ENCODE results near the gene ARHGAP31. TPM values are rescaled to one million over a fixed set of nuclear protein-coding genes. Genes with fewer than 3 reads are reported as not detected.

ARHGAP31 gene
- total RNA-seq, 3 donors from 2014 or later (not counting 1 experiment from before 2014, with no cell fraction given): 4.1 to 8.4 (median 8.4) TPM

DNA sequence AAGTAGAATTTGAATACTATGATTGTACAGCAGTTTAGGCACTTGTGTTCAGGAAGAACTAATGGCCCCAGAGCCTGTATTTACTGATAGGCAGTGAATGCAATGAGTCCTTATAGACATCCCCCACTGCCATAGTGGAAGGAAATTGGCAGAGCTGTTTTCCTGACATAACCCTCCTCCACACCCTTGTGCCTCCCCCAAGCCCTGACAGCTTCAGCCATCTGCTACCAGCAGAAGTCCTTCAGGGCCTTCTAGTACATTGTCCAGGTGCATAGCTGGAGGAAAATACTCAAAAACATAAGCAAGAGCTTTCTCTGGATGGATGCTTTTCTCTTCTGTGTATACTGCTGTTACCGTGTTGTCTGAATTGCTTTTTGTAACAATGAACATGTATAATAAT is 20.6 kb downstream of the ARHGAP31 start:
- H3K27ac ChIP-seq (ENCODE audit: low read length): no peak overlapping the region
- Mint-ChIP-seq H3K4me1 (peaks cover 8 to 10% of the 10 kb centered on the region in 2 donors), H3K27ac (no peak overlapping the region), H3K27me3 (ENCODE audit: low read depth in 2 of 2) (no peaks in the 10 kb centered on the region), H3K36me3 (no peaks in the 10 kb centered on the region), H3K9me3 (no peaks in the 10 kb centered on the region), H3K4me3 (no peak overlapping the region)
- no peak for ATAC-seq
- TF ChIP-seq, protein P1, sequence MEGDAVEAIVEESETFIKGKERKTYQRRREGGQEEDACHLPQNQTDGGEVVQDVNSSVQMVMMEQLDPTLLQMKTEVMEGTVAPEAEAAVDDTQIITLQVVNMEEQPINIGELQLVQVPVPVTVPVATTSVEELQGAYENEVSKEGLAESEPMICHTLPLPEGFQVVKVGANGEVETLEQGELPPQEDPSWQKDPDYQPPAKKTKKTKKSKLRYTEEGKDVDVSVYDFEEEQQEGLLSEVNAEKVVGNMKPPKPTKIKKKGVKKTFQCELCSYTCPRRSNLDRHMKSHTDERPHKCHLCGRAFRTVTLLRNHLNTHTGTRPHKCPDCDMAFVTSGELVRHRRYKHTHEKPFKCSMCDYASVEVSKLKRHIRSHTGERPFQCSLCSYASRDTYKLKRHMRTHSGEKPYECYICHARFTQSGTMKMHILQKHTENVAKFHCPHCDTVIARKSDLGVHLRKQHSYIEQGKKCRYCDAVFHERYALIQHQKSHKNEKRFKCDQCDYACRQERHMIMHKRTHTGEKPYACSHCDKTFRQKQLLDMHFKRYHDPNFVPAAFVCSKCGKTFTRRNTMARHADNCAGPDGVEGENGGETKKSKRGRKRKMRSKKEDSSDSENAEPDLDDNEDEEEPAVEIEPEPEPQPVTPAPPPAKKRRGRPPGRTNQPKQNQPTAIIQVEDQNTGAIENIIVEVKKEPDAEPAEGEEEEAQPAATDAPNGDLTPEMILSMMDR (IDR thresholded peaks at IDR 0.05): no peak
- WGBS (ENCODE audit: insufficient coverage): no CpG with 5 or more reads among the region's 1 CpG
- intact Hi-C loops (cut with micrococcal nuclease): no loop called here
- H3K27me3 ChIP-seq (ENCODE audit: control insufficient read depth, insufficient read depth, low read length): no peaks in the 10 kb centered on the region
- H3K4me1 ChIP-seq (ENCODE audit: control insufficient read depth, insufficient read depth, low read length): no peaks in the 10 kb centered on the region
- H3K4me3 ChIP-seq (ENCODE audit: low read length): no peak overlapping the region
- no peaks in the 10 kb centered on the region for H3K9me3 ChIP-seq (ENCODE audit: control insufficient read depth, insufficient read depth, low read length)
- no peaks in the 10 kb centered on the region for H3K36me3 ChIP-seq (ENCODE audit: control insufficient read depth, insufficient read depth, low read length)
- DNase-seq: no peak

DNA sequence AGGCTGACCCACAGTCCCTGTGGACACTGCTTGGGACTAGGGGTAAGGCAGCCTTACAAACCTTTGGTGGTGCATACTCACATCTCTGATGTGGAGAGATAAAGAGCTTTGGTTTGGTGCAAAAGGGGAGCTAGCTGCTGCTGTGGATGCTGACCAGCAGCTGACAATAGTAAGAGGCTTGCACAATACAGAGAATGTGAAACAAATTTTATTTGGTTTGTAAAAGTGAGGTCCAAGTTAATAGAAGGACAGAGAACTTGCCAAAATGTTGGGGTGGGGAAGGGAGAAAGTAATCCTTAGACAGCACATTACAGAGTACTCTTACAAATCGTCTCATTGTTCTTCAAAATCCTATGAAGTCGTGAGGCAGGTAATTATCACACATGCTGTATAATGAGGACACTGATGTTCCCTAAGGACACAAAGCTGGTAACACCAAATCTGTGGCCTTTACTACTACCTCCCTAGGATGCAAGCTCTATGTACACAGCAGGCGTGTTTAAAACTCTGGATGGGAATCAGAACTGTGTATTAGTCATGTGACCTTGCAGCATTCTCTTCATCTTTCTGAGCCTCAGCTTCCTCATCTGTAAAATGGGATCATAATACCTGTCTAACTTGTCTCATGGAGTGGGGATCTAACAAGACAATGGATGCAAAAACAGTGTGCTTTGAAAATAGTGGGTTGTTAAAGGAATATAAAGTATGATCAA is 21.6 kb downstream of the ARHGAP31 start:
- Mint-ChIP-seq H3K4me3 (no peak overlapping the region), H3K4me1 (peaks cover 8 to 15% of the 10 kb centered on the region in 2 donors), H3K27me3 (ENCODE audit: low read depth in 2 of 2) (no peaks in the 10 kb centered on the region), H3K9me3 (no peaks in the 10 kb centered on the region), H3K36me3 (no peaks in the 10 kb centered on the region), H3K27ac (no peak overlapping the region)
- H3K4me1 ChIP-seq (ENCODE audit: control insufficient read depth, insufficient read depth, low read length): no peaks in the 10 kb centered on the region
- ATAC-seq: no peak
- no peak overlapping the region for H3K4me3 ChIP-seq (ENCODE audit: low read length)
- intact Hi-C loops (cut with micrococcal nuclease): no loop called here
- H3K36me3 ChIP-seq (ENCODE audit: control insufficient read depth, insufficient read depth, low read length): no peaks in the 10 kb centered on the region
- 96% methylated on average over 3 of the region's 3 CpGs for WGBS (ENCODE audit: insufficient coverage)
- H3K27me3 ChIP-seq (ENCODE audit: control insufficient read depth, insufficient read depth, low read length): no peaks in the 10 kb centered on the region
- no peaks in the 10 kb centered on the region for H3K9me3 ChIP-seq (ENCODE audit: control insufficient read depth, insufficient read depth, low read length)
- no peak for DNase-seq
- TF ChIP-seq, protein P1 (IDR thresholded peaks at IDR 0.05): no peak
- no peak overlapping the region for H3K27ac ChIP-seq (ENCODE audit: low read length)

DNA sequence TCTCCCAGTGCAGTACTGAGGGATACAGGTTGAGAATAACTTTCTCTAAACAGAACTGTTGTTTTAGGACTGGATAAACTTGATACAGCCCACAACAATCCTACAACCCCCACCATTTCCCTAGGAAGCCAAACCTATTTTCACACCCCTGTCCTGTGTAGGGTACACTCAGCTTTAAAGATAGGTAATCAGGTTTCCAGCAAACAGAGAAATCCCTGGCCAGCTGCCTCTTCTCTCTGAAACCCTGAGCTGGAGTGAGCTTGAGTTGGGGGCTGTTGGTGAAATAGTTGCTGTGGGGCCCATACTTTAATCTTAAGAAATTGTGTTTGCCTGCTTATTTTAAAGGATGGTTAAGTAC is 22.1 kb downstream of the ARHGAP31 start:
- Histone ChIP-seq H3K36me3 (ENCODE audit: control insufficient read depth, insufficient read depth, low read length) (no peaks in the 10 kb centered on the region), H3K27me3 (ENCODE audit: control insufficient read depth, insufficient read depth, low read length) (no peaks in the 10 kb centered on the region), H3K27ac (ENCODE audit: low read length) (no peak overlapping the region), H3K4me1 (ENCODE audit: control insufficient read depth, insufficient read depth, low read length) (no peaks in the 10 kb centered on the region), H3K4me3 (ENCODE audit: low read length) (no peak overlapping the region), H3K9me3 (ENCODE audit: control insufficient read depth, insufficient read depth, low read length) (no peaks in the 10 kb centered on the region)
- intact Hi-C loops (cut with micrococcal nuclease): no loop called here
- ATAC-seq (no peak), DNase-seq (no peak)
- Mint-ChIP-seq H3K9me3 (no peaks in the 10 kb centered on the region), H3K4me1 (peaks cover 8 to 11% of the 10 kb centered on the region in 2 donors), H3K27ac (no peak overlapping the region), H3K36me3 (no peaks in the 10 kb centered on the region), H3K4me3 (no peak overlapping the region), H3K27me3 (ENCODE audit: low read depth in 2 of 2) (no peaks in the 10 kb centered on the region)
- TF ChIP-seq, protein P1 (IDR thresholded peaks at IDR 0.05): no peak

DNA sequence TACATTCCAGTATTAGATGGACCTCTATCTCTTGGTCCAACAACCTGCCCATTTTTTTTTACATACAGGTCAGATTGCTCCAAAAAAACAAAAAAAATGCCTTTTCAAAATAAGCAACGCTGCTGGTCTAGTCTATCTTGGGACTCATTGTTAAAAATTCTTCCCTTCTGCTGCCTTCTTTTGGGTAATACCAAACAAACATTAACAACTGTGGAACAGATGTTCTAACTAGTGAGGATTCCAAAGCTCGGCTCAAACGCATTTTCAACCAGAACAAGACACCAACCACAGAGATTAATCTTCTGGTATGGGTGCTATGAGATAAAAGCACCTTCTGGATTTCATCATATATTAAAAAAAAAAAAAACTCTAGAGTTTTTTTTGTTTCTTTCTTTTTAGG is 24.7 kb downstream of the ARHGAP31 start:
- Mint-ChIP-seq H3K36me3 (no peaks in the 10 kb centered on the region), H3K27ac (no peak overlapping the region), H3K27me3 (ENCODE audit: low read depth in 2 of 2) (no peaks in the 10 kb centered on the region), H3K4me1 (peaks cover 15 to 27% of the 10 kb centered on the region in 2 donors), H3K9me3 (no peaks in the 10 kb centered on the region), H3K4me3 (no peak overlapping the region)
- Histone ChIP-seq H3K36me3 (ENCODE audit: control insufficient read depth, insufficient read depth, low read length) (no peaks in the 10 kb centered on the region), H3K27me3 (ENCODE audit: control insufficient read depth, insufficient read depth, low read length) (no peaks in the 10 kb centered on the region), H3K4me1 (ENCODE audit: control insufficient read depth, insufficient read depth, low read length) (peaks cover 13% of the 10 kb centered on the region), H3K9me3 (ENCODE audit: control insufficient read depth, insufficient read depth, low read length) (no peaks in the 10 kb centered on the region), H3K27ac (ENCODE audit: low read length) (no peak overlapping the region), H3K4me3 (ENCODE audit: low read length) (no peak overlapping the region)
- DNase-seq (no peak), ATAC-seq (no peak)
- intact Hi-C loops (cut with micrococcal nuclease): no loop called here
- TF ChIP-seq, protein P1 (IDR thresholded peaks at IDR 0.05): no peak
- 100% methylated on average over 1 of the region's 3 CpGs for WGBS (ENCODE audit: insufficient coverage)

Measured in natural killer cell (primary cell).